Activated naive CD4-positive, alpha-beta T cell treated with Interleukin-2 at 50 U/mL for 16 hours (primary cell): ENCODE results near the gene HLA-DQA1.
"Not testable (repeated sequence)": the region's sequence is repeated elsewhere in the genome, so short reads cannot be mapped to it uniquely, and the experiment has no call there.

Experiments
- DNase-seq: peaks from one replicate; pipeline ENCODE4 v3.0.0-alpha.2; 2020

Gene HLA-DQA1

DNA sequence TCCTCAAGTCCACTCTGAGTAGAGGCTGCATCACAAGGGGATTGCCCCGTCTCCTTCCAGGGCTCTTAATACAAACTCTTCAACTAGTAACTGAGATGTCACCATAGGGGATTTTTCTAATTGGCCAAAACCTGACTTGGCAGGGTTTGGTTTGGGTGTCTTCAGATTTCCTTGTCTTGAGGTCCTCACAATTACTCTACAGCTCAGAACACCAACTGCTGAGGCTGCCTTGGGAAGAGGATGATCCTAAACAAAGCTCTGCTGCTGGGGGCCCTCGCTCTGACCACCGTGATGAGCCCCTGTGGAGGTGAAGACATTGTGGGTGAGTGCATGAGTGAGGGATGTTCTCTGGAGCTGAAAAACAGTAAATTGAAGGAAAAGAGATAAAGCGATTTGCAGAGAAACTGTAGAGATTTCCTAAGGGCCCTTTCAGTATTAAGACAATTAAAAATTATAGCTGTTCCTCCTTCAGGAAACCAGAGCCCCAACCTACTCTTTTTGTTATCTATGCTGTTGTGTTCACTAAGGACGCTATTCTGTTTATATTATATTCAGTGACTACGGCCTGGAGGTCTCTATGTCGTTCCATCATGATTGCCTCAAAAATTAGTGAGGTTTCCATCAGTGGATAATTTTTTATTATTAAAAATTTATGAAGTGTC lies at the start of gene HLA-DQA1:
Gene HLA-DQA1 (plus strand): TSS at position 188 of the 662 bp plus-strand sequence. CDS start 53 bp downstream, at position 241.
- DNase-seq: no peak

DNA sequence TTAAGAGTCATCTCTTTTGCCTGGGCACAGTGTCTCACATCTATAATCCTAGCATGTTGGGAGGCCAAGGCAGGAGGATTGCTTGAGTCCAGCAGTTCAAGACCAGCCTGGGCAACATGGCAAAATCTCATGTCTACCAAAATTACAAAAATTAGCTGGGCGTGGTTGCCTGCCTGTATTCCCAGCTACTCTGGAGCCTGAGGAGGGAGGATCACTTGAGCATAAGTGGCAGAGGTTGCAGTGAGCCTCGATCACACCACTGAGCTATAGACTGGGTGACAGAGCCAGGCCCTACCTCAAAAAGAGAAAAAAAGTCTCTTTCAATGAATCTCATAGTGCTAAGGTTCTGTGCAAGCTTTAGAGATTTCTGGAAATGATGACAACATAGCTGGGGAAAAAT lies 49.0 kb upstream of the HLA-DQA1 start:
- no peak for DNase-seq

DNA sequence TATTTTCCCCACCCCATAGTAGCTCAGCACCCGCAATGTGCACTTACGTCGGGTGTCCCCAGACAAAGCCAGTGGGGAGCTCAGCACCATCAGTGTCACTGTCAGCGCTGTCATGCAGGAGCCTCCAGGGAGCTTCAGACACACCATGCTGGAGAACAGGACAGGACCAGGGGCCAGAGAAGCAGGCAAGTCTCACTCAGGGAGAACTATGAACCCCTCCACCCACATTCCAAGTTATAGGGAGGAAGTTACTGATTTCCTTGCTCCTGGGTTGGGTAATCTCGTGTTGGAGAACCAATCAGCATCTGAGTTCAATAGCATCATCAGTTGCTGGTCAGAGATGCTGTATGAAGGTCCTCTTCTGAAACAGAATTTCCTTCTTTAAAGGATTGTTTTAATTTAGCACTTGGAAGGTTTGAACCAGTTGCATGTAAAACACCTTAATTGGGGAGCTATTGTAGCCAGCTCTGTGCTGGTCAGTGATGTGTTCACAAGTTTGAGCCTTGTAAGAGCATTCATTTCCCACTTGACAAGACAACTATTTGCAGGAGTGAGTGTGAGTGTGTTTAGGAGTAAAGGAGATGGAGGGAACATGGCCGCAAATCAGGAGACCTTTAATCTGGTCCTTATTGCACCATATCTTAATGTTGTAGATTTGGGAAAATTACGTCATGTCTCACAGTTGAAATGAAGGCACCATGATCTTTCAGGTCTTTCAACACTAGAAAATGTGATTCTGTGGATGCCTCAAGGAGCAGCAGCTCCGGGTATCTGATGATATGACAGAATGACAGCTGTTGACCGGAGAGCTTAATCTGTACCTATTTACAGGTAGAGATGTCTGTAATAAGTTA lies 47.4 kb upstream of the HLA-DQA1 start, which contains the start of gene HLA-DRB1:
Gene HLA-DRB1 (minus strand): TSS at position 253 of the 854 bp plus-strand sequence. CDS start 106 bp downstream, at position 147.
- peak; percentile 6 for DNase-seq

DNA sequence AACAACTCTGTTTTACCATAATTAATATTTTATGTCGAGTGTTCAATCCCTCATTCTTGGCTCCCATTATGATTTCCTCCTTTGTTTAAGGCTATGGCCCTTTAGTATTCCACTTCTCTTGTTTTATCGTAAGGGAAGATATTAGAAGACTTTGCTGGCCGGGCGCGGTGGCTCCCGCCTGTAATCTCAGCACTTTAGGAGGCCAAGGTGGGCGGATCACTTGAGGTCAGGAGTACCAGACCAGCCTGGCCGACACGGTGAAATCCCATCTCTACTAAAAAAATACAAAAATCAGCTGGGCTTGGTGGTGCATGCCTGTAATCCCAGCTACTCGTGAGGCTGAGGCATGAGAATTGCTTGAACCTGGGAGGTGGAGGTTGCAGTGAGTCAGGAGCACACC lies 46.5 kb upstream of the HLA-DQA1 start:
- not testable (repeated sequence) for DNase-seq

DNA sequence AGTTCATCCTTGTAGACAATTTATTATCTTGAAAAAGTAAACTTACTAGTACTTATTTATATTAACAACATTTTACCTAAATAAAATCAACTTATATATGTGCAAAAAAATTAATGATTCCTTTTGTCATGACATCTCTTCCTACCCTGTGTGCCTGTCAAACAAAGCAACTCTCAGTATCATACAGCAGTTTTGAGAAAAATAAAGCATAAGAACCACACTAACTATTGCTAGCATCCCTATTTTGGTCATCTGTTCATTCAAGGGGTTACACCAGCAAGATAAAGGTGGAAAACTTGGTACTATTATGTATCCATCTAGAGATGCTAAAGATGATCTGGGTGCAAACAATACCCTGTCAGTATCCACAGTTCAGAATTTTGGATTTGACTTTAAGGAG lies 40.2 kb upstream of the HLA-DQA1 start:
- no peak for DNase-seq

DNA sequence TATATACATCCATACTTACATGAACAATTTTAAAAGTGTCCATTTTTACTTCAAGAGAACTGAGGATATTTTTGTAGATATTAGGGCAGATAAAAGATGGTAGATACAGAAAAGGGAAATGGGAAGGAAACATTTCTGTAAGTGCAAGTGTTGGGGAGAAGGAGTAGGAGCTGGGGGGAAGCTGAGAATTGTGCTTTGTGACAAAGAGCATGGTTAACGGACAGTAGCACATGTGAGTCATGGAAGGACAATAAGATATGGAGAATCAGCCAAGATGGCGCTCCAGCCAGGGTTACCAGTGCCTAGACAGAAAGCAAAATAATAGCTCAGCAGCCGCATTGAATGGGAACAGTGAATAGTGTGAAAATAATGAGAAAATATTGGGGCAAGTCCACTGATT lies 34.8 kb upstream of the HLA-DQA1 start:
- no peak for DNase-seq

DNA sequence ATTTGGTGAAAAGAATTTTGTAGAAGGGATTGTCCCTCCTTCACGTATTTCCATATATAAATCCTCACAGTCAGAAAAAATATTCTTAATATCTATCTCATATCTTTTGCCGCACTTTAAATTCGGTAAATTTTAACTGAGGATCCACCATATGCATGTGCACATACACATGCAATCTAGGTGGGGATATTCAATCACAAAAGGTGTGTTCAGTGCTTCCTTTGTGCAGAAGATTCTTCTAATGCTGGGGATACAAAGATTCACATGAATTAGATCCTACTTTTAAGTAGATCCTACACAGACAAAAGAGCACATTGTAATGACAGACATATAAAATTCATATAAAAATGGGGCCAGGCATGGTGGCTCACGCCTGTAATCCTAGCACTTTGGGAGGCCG lies 34.0 kb upstream of the HLA-DQA1 start:
- DNase-seq: no peak

DNA sequence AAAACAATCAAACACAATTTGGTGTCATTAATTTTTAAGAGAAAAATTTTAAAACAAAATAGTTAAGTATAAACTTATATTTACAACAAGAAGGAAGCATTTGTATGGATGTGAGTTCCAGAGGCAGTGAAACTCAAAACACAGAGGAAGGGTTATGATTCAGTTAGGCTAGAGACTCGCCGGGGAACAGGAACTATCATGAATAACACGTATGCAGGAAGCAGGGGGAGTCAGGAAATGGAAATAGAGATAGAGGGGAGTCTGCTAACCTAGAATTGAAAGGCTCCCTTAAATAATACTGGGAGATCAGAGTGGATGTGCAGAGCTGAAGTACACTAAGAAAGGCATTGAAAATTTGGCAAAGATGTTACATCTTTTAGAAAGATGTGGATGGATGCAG lies 33.3 kb upstream of the HLA-DQA1 start:
- DNase-seq: no peak

DNA sequence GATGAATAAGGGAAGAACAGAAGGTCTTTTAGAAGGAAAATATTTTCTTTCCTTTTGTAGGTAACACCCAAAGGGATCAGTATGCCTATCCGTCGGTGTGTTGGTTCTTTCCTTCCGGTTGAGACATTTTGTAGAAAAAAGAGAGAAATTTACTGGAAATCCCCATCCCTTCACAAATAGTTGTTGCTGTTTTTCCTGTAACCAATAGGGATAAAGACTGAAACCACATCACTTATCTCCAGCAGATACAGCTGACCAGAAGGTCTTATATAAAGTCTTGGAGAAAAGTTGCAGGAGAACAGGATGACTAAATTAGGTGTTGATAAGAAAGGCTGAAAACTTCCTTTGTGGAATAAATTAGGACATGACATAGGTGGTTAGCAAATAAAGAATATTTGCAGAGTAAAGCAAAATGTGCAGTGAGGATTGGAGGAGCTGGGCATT lies 32.8 kb upstream of the HLA-DQA1 start:
- DNase-seq: no peak

DNA sequence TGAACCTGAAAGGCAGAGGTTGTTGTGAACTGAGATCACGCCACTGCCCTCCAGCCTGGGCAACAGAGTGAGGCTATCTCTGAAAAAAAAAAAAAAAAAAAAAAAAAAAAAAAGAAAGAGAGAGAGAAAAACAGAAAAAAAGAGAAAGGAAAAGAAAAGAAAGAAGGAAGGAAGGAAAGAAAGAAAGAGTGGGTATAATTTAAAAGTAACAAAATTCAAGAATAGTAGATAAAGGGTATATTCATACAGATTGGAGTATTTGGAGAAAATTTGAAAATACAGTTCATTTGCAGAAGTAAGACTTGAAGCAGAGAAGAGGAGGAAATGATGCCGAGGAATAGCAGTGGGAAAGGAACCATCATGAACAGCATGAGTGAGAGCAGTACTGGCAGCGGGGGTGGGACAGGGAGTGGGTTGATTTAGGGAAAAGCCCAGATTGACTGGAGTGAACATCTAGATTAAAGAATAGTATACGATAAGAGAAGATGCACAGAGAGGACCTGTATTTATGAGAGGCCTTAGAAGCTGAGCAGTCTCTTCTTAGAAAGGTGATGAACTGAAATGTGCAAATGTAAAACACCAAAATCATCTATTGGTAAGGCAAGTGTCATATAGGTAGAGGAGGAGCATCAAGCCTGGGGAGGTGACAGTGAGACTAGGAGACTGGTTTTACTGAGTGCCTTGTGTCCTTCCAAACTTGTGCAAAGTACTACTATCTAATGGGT lies 29.8 kb upstream of the HLA-DQA1 start:
- DNase-seq: no peak

DNA sequence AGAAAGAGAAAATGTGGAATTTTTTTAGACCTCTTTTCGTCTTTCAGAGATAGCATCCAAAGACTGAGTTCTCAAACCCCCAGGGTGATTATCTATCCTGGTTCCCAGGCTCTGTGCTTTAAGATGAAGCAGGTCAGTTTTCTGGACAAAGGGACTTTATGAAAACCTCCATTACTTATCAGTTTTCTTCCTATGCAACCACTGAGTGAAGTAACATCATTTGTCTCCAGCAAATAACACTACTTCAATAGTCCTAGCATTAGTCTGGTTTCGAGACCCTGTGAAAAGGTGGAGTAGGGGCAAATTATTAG lies 29.3 kb upstream of the HLA-DQA1 start:
- DNase-seq: no peak

DNA sequence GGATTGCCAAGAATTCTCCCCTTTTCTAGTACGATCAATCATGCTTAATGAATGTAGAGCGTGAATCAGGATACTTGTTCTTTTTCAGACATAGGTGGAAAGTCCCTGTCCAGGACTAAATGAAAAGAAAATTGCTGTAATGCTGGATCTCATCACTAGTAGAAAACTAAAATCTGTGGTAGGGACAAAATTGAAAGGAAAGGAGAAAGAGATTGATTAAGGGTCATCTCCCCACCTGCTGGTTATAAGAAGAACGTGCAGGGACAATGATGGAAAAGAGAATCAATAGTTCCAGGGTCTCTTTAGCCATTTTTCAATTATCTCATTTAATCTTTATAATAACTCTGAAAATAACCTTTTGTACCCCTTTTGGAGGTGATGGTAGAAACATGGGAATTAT lies 28.8 kb upstream of the HLA-DQA1 start:
- DNase-seq: no peak

DNA sequence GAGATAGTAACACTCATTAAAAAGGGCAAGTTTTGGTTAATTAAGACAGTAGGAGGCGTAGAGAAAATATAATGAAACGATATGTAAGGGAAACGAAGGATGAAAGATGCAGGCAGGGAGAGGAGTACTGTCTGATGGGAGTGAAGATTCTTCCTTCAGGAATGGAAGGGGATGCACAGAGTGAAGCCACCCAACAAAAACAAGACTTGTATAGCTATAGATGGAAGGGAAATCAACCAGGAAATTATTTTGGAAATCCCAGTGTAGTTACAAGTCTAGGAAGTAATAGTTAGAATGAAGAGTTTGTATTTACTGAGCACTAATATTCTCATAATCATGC lies 27.8 kb upstream of the HLA-DQA1 start:
- DNase-seq: no peak

DNA sequence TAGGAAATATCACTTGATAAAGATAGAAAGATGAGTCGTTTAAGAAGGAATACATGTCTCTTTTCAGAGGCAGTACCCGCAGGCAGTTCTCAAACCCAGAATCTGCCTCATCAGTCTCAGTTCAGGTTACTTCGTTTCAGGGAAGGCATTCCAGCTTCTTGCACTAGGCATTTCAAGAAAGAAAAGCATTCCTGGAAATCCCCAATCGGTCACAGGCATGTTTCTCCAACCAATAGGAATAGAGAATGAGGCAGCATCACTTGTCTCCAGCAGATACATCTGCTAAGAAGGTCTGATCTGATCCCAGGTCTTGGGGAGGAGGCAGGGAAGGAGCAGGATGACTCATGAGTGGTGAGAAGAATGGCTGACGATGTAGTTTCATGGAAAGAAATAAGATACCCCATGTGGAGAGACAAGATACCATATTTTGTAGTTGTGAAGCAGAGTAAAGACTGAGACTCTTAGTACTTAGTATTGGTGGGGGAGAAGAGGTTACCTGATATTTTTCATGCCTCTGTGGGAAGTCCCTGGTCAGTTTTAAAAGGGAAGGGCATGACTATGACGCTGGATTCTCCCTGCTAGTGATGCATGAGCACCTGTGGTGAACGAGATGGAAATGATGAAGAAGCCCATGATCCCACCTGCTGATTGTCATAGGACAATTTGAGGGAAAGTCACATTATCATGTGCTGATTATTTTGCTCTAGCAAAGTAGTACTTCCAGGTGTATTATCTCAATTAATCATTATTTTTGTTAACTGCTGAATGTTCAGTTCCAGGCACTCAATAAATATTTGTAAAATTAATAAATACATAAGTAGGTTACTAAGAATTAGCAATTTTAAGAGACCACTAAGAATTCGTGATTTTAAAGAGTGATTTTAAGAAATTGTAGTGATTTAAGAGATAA lies 27.2 kb upstream of the HLA-DQA1 start:
- peak; percentile 24 for DNase-seq

DNA sequence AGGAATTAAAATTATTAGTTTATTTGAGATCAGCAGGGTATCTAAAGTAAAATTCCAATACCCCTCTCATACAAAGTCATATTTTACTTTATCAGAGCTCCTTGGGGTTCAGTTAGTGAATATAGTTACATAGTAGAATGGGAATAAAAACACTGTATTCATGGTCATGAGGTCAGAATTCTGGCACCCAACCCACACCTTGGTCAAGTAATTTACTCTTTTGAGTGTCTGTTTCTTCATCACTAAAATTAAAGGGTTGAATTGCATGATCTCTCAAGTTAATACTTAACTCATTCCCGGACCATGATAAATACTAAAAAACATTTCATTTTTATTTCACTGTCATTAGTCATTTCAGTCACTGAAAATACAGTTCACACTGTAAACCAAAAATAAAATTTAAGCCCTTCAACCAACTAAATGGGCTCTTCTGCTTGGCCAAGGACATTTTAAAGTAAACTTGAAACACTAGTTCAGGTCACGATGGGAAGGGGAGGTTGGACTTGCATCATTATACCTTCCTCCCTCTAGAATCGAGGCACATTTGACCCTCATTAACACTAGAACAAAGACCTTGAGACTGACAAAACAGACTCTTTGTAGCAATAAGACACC lies 26.4 kb upstream of the HLA-DQA1 start:
- DNase-seq: no peak

DNA sequence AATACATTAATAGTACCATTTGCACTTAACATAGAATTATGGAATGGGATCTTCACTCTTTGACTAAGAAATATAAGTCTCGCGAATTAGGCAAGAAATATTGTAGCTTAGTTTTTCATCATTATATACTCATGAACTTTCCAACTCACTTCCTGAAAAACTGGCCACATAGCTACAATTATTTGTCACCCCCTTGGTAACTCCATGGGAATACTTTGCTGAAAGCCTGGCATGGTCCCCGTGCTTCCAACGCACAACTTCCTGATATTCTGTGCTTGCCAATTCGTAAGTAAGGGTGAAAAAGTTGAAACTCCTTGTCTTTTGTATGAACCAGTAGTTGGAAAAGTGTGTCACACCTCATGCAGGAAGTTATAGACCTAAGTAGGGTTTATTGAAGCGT lies 23.7 kb upstream of the HLA-DQA1 start:
- no peak for DNase-seq

DNA sequence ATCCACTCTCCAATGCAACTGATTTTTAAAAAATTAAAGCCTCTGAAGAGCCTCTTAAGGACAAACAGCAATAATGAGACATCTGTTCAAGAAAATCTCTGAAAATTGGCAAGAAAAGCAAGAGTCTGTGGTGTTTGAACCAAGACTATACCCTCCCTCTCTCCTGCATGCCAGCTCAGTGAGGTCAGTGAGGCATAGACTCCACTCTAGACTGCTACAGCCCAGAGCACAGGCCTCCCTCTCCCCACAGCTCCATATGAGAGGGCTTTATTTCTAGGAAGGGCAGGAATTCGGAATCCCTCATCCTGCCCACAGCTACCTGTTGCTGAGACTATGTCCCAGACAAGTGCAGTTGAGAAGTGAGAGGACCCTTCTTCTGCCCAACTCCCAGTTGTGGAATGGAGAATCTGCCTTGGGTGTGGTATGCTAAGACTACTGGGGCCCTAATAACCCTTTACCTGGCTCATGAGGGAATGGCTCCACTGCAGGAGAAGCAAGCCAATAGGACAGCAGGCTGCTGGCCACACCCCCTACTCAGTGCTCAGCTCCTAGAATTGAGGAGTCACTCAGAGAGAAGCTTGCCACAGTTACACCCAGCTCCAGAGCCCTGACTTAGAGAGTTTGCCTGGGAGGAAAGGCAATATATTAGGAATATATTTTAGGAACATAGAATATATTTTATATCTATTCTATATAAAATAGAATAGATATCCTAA lies 22.7 kb upstream of the HLA-DQA1 start:
- DNase-seq: no peak

DNA sequence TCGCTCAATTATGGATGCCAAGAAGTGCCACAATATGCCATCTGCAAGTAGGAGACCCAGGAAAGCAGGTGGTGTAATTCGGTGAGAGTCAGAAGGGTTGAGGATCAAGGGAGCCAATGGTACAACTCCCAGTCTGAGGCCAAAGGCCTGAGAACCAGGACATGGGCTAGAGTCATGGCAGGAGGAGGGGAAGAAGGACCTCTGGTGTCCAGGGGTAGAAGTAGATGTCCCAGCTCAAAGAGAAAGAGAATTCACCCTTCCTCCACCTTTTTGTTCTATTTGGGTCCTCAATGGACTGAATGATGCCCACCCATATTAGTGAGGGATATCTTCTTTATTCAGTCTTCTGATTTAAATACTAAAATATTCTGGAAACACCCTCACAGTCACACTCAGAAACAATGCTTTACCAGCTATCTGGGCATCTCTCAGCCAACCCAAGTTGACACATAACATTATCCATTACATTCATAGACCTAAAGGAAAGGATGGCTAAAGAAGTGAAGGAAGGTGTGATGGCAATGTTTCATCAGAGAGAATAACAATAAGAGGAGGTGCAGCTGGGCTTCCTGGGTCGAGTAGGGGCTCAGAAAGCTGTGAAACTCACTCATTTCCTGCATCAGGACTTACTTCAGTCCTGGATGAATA lies 21.2 kb upstream of the HLA-DQA1 start:
- DNase-seq: no peak

DNA sequence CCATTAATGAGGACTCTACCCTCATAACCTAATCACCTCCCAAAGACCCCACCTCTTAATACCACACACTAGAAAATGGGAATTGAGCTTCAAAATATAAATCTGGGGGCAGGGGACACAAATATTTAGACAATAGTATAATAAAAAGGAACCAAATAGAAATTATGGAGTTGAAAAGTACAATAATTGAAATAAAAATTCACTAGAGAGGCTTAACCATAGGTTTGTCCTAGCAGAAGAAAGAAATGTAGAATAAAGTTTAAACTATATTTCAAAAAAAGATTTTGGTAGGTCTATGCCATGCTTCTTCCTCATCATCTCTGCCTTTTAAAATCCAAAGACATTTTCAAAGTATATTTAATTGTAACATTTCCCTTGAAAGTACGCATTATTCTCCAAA lies 19.5 kb upstream of the HLA-DQA1 start:
- no peak for DNase-seq

DNA sequence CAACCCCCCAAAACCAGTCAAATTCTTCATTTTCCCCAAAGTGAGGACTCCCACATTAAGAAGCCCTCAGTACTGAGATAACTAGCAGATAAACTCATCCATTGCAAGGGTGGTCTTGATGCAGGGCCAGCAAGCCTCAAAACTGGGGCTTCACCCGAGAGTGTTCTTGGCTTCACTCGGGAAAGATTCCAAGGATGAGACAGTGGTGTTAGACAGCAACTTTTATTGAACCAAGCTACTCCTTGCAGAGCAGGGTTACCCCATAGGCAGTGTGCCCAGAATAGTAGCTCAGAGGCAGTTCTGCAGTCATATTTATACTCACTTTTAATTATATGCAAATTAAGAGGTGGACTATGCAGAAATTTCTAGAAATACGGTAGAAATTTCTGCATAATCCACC lies 15.8 kb upstream of the HLA-DQA1 start:
- DNase-seq: no peak
